Measurements from ENCODE around the gene CTNNBIP1. TPM values are rescaled to one million over a fixed set of nuclear protein-coding genes. Genes with fewer than 3 reads are reported as not detected.
A peak's percentile ranks its signal among the peaks of the same experiment; 100 is the strongest.

The CTNNBIP1 gene
- total and polyA plus RNA-seq, 3 experiments from 2014 or later, result 9.1 to 12.9 (median 10.7) TPM

- Histone ChIP-seq H3K9me3 (ENCODE audit: low read length) (no peaks in the 10 kb centered on the region), H3K36me3 (ENCODE audit: insufficient read depth, low read length) (no peaks in the 10 kb centered on the region), H3K4me1 (ENCODE audit: insufficient read depth, low read length) (peaks cover 1% of the 10 kb centered on the region), H3K27me3 (ENCODE audit: insufficient read depth, low read length, poor library complexity, severe bottlenecking) (no peaks in the 10 kb centered on the region), H3K4me3 (ENCODE audit: low read length) (no peak overlapping the region), H3K27ac (ENCODE audit: low read depth, low read length) (no peak overlapping the region)
- Mint-ChIP-seq H3K9me3 (no peaks in the 10 kb centered on the region), H3K4me3 (no peak overlapping the region), H3K36me3 (no peaks in the 10 kb centered on the region), H3K27me3 (no peaks in the 10 kb centered on the region), H3K4me1 (peaks cover 0 to 2% (median 0%) of the 10 kb centered on the region in 3 donors), H3K27ac (peak overlapping the region in 3 of 8 donors; percentile 14 to 47 (median 37))
- CTCF ChIA-PET, result no interaction called here
- POLR2A ChIA-PET, result no interaction called here
- no peak for DNase-seq
These were observed 65.3 kb downstream of the CTNNBIP1 start for GRCh38 chr1:9844756-9845155.

DNA sequence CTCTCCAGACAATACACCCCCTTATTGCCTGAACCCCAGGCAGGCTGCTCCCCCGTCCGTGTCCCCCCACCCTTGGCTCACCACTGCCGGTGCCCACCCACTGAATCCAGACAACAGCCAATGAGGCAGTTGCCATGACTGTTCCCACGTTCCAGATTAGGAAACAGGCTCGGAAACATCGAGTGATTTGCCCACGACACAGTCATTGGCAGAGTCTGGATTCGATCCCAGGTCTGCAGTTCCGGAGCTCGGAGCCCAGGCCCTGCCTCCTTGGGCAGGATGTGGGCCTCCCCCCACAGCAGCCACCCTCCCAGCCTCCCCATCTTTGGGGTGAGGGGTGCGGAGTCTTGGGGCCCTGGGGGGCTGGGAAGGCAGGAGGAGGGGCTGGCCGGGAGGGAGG lies 66.0 kb downstream of the CTNNBIP1 start:
- POLR2A ChIA-PET, result no interaction called here
- Mint-ChIP-seq H3K27ac (no peak overlapping the region), H3K9me3 (no peaks in the 10 kb centered on the region), H3K4me3 (no peak overlapping the region), H3K27me3 (no peaks in the 10 kb centered on the region), H3K4me1 (peaks cover 0 to 2% (median 0%) of the 10 kb centered on the region in 3 donors), H3K36me3 (no peaks in the 10 kb centered on the region)
- Histone ChIP-seq H3K4me3 (ENCODE audit: low read length) (no peak overlapping the region), H3K27ac (ENCODE audit: low read depth, low read length) (no peak overlapping the region), H3K4me1 (ENCODE audit: insufficient read depth, low read length) (no peaks in the 10 kb centered on the region), H3K9me3 (ENCODE audit: low read length) (no peaks in the 10 kb centered on the region), H3K27me3 (ENCODE audit: insufficient read depth, low read length, poor library complexity, severe bottlenecking) (no peaks in the 10 kb centered on the region), H3K36me3 (ENCODE audit: insufficient read depth, low read length) (no peaks in the 10 kb centered on the region)
- CTCF ChIA-PET, result interaction anchor here (1.3 kb wide), 1 partner anchor 60 kb away, joined by 5 read pairs; no protein-coding TSS in a partner anchor
- DNase-seq, result no peak

DNA sequence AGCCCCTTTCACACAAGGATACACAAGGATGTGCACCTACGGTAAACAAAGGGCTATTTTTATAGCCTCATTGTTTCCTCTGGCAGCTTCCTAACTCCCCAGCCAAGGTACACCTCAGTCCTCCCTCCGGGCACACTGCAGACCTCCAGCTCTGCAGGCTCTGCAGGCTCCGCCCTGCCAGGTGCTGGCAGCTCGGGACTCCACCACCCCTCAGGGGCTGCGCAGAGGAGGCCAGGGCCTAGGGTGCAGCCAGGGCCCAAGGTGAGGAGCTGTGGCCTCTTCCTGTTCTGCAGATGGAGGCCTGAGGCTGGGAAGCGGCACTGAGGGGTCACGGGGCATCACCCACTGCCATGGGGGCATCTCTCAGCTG lies 66.5 kb downstream of the CTNNBIP1 start:
- no peak overlapping the region for H3K4me3 Mint-ChIP-seq
- no peaks in the 10 kb centered on the region for H3K9me3 Mint-ChIP-seq
- peaks cover 0 to 2% (median 0%) of the 10 kb centered on the region in 3 donors for H3K4me1 Mint-ChIP-seq
- Histone ChIP-seq H3K36me3 (ENCODE audit: insufficient read depth, low read length) (no peaks in the 10 kb centered on the region), H3K27ac (ENCODE audit: low read depth, low read length) (no peak overlapping the region), H3K9me3 (ENCODE audit: low read length) (no peaks in the 10 kb centered on the region), H3K27me3 (ENCODE audit: insufficient read depth, low read length, poor library complexity, severe bottlenecking) (no peaks in the 10 kb centered on the region), H3K4me3 (ENCODE audit: low read length) (no peak overlapping the region), H3K4me1 (ENCODE audit: insufficient read depth, low read length) (no peaks in the 10 kb centered on the region)
- H3K27ac Mint-ChIP-seq, result peak overlapping the region in 1 of 8 donors; percentile 33
- no peaks in the 10 kb centered on the region for H3K27me3 Mint-ChIP-seq
- no peaks in the 10 kb centered on the region for H3K36me3 Mint-ChIP-seq
- POLR2A ChIA-PET, result no interaction called here
- DNase-seq, result no peak
- CTCF ChIA-PET, result interaction anchor here (0.6 to 1.3 kb wide), 3 partner anchors 25 to 206 kb away, joined by 3 to 5 read pairs (median 3); no protein-coding TSS in a partner anchor

DNA sequence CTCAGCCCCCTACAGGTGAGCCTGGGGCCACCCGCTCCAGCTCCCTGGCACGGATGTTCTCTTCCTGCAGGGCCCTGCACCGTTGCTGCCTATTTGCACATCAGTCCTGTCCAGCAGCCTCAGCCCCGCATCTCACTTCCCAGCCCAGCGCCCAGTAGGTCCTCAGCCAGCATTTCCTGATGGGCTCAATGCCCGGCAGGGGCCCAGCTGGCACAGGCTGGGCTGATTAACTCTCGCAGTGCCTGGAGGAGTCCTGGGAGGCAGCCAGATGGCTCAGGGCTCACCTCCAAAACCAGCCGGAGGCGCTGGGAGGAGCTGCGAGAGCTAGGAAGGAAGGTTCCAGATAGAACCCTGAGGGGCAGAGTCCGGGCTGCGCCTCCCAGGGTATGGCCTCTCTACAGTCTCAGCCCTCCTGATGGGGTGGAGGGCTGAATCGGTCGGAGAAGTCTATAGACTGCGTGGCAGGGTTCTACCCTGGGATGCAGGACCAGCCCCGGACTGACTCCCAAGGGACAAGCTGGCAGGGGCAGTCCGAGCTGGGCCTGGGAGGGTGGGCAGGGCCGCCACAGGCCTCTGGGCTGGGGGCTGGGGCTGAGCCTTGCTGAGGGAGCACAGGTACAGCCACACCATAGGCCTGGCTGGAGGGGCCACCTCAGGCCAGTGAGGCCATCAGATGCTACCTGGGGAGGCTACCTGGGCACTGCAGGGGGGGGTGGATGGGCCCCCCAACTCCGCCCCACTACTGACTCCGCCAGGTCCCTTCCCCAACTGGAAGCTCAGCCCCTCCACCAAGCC lies 67.1 kb downstream of the CTNNBIP1 start:
- Mint-ChIP-seq H3K4me1 (peaks cover 0 to 2% (median 0%) of the 10 kb centered on the region in 3 donors), H3K4me3 (no peak overlapping the region), H3K9me3 (no peaks in the 10 kb centered on the region), H3K27ac (no peak overlapping the region), H3K27me3 (no peaks in the 10 kb centered on the region), H3K36me3 (no peaks in the 10 kb centered on the region)
- no peaks in the 10 kb centered on the region for H3K4me1 ChIP-seq (ENCODE audit: insufficient read depth, low read length)
- ChIA-PET POLR2A (interaction anchor here (0.6 kb wide), 1 partner anchor 12 kb away, joined by 3 read pairs; no protein-coding TSS in a partner anchor), CTCF (interaction anchor here (0.6 to 1.3 kb wide), 4 partner anchors 12 to 206 kb away, joined by 3 to 5 read pairs (median 3); no protein-coding TSS in a partner anchor)
- H3K9me3 ChIP-seq (ENCODE audit: low read length), result no peaks in the 10 kb centered on the region
- H3K4me3 ChIP-seq (ENCODE audit: low read length), result no peak overlapping the region
- no peaks in the 10 kb centered on the region for H3K36me3 ChIP-seq (ENCODE audit: insufficient read depth, low read length)
- no peak overlapping the region for H3K27ac ChIP-seq (ENCODE audit: low read depth, low read length)
- DNase-seq, result no peak
- no peaks in the 10 kb centered on the region for H3K27me3 ChIP-seq (ENCODE audit: insufficient read depth, low read length, poor library complexity, severe bottlenecking)

DNA sequence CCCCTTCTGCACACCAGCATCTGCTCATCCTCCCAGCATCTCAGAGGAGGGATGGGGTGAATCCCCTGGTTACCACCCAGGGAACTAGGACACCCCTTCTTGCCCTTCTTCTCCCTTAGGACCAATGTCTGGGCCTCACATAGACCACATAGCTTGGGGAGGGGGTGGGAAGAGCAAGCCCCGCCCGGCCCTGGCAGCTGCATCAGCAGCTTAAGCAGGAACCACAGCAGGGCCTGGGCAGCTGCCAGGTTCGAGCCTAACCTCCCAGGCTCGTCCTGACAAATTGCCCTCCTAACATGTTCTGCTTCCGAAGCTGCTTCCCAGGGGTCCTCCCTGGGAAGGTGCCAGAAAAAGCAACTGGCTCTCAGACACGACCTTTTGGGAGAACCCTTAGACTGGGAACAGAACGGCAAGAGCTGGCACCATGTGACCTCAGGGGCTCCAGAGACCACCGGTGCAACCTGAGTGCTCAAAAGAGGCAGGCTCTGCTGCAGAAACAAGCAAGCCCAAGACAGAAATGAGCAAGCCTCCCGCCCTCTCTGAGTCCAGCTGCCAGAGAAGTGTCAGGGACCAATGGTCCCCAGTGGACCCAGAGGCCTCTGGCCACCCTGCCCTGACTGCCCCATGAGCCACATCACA lies 67.9 kb downstream of the CTNNBIP1 start:
- ChIA-PET POLR2A (interaction anchor here (0.6 kb wide), 1 partner anchor 11 kb away, joined by 3 read pairs; no protein-coding TSS in a partner anchor), CTCF (interaction anchor here (0.6 to 1.2 kb wide), 3 partner anchors 11 to 61 kb away, joined by 3 read pairs; no protein-coding TSS in a partner anchor)
- H3K27ac ChIP-seq (ENCODE audit: low read depth, low read length), result no peak overlapping the region
- H3K4me3 Mint-ChIP-seq, result no peak overlapping the region
- H3K4me1 ChIP-seq (ENCODE audit: insufficient read depth, low read length), result no peaks in the 10 kb centered on the region
- H3K27ac Mint-ChIP-seq, result no peak overlapping the region
- H3K27me3 ChIP-seq (ENCODE audit: insufficient read depth, low read length, poor library complexity, severe bottlenecking), result no peaks in the 10 kb centered on the region
- no peaks in the 10 kb centered on the region for H3K9me3 Mint-ChIP-seq
- H3K27me3 Mint-ChIP-seq, result no peaks in the 10 kb centered on the region
- H3K36me3 ChIP-seq (ENCODE audit: insufficient read depth, low read length), result no peaks in the 10 kb centered on the region
- H3K4me3 ChIP-seq (ENCODE audit: low read length), result no peak overlapping the region
- no peaks in the 10 kb centered on the region for H3K36me3 Mint-ChIP-seq
- H3K4me1 Mint-ChIP-seq, result peaks cover 0 to 2% (median 0%) of the 10 kb centered on the region in 3 donors
- no peak for DNase-seq
- no peaks in the 10 kb centered on the region for H3K9me3 ChIP-seq (ENCODE audit: low read length)

DNA sequence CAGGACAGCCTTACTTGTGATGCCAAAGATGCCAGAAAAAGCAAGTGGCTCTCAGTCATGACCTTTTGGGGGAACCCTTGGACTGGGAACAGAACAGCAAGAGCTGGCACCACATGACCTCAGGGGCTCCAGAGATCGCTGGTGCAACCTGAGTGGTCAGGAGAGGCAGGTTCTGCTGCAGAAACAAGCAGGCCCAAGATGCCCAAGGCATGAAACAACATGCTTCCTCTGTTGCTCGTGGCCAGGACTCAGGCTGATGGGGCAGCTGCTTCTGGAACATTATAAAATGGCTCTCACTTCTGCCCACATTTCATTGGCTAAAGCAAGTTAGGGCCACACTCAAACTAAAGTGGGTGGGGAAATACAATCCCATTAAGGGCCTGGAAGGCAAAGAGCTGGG lies 68.6 kb downstream of the CTNNBIP1 start:
- Histone ChIP-seq H3K36me3 (ENCODE audit: insufficient read depth, low read length) (no peaks in the 10 kb centered on the region), H3K27ac (ENCODE audit: low read depth, low read length) (no peak overlapping the region), H3K4me3 (ENCODE audit: low read length) (no peak overlapping the region), H3K27me3 (ENCODE audit: insufficient read depth, low read length, poor library complexity, severe bottlenecking) (no peaks in the 10 kb centered on the region), H3K9me3 (ENCODE audit: low read length) (no peaks in the 10 kb centered on the region), H3K4me1 (ENCODE audit: insufficient read depth, low read length) (no peaks in the 10 kb centered on the region)
- no peak overlapping the region for H3K4me3 Mint-ChIP-seq
- no peak overlapping the region for H3K27ac Mint-ChIP-seq
- CTCF ChIA-PET, result no interaction called here
- H3K36me3 Mint-ChIP-seq, result no peaks in the 10 kb centered on the region
- peaks cover 0 to 2% (median 0%) of the 10 kb centered on the region in 3 donors for H3K4me1 Mint-ChIP-seq
- no peaks in the 10 kb centered on the region for H3K9me3 Mint-ChIP-seq
- POLR2A ChIA-PET, result no interaction called here
- DNase-seq, result no peak
- H3K27me3 Mint-ChIP-seq, result no peaks in the 10 kb centered on the region

GRCh38 chr1:9840176-9840575 lies 69.9 kb downstream of the CTNNBIP1 start:
- H3K27me3 Mint-ChIP-seq, result no peaks in the 10 kb centered on the region
- no peaks in the 10 kb centered on the region for H3K36me3 Mint-ChIP-seq
- Histone ChIP-seq H3K27ac (ENCODE audit: low read depth, low read length) (no peak overlapping the region), H3K4me1 (ENCODE audit: insufficient read depth, low read length) (no peaks in the 10 kb centered on the region), H3K27me3 (ENCODE audit: insufficient read depth, low read length, poor library complexity, severe bottlenecking) (no peaks in the 10 kb centered on the region), H3K9me3 (ENCODE audit: low read length) (no peaks in the 10 kb centered on the region), H3K4me3 (ENCODE audit: low read length) (no peak overlapping the region), H3K36me3 (ENCODE audit: insufficient read depth, low read length) (no peaks in the 10 kb centered on the region)
- CTCF ChIA-PET, result interaction anchor here (0.5 kb wide), 1 partner anchor 116 kb away, joined by 3 read pairs; no protein-coding TSS in a partner anchor
- no peak for DNase-seq
- H3K27ac Mint-ChIP-seq, result no peak overlapping the region
- no peaks in the 10 kb centered on the region for H3K9me3 Mint-ChIP-seq
- no peak overlapping the region for H3K4me3 Mint-ChIP-seq
- no peaks in the 10 kb centered on the region for H3K4me1 Mint-ChIP-seq
- POLR2A ChIA-PET, result no interaction called here

DNA sequence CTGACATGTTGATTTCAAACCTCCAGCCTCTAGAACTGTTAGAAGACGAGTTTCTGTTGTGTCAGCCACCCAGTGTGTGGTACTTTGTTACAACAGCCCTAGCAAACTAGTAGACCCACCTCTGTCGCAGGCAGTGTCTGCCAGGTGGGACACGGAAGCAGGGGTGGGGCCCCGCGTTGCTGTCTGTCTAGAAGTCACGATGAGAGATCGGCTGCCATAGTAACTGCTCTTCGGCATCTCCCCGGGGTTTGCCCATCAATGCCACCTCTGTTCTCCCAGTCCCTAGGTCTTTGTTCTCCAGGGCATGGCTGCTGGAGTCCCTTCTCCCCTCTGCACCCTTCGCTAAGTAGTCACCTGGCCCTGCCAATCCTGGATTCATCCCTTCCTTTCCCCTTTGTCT lies 71.1 kb downstream of the CTNNBIP1 start:
- Mint-ChIP-seq H3K36me3 (no peaks in the 10 kb centered on the region), H3K27ac (no peak overlapping the region), H3K4me3 (no peak overlapping the region), H3K4me1 (peaks cover 0 to 6% (median 0%) of the 10 kb centered on the region in 3 donors), H3K27me3 (no peaks in the 10 kb centered on the region), H3K9me3 (no peaks in the 10 kb centered on the region)
- H3K27ac ChIP-seq (ENCODE audit: low read depth, low read length), result no peak overlapping the region
- no peaks in the 10 kb centered on the region for H3K9me3 ChIP-seq (ENCODE audit: low read length)
- H3K4me1 ChIP-seq (ENCODE audit: insufficient read depth, low read length), result no peaks in the 10 kb centered on the region
- POLR2A ChIA-PET, result no interaction called here
- H3K27me3 ChIP-seq (ENCODE audit: insufficient read depth, low read length, poor library complexity, severe bottlenecking), result no peaks in the 10 kb centered on the region
- CTCF ChIA-PET, result no interaction called here
- H3K36me3 ChIP-seq (ENCODE audit: insufficient read depth, low read length), result no peaks in the 10 kb centered on the region
- DNase-seq, result peak in 1 of 5 donors; percentile 11
- H3K4me3 ChIP-seq (ENCODE audit: low read length), result no peak overlapping the region
